Breast epithelium (tissue), 4 donors: ENCODE results near the gene STMN1. TPM values are rescaled to one million over a fixed set of nuclear protein-coding genes. Genes with fewer than 3 reads are reported as not detected.

Experiments used
- DNase-seq, 2 donors: peaks; one replicate each; pipeline ENCODE4 v3.0.0-alpha.2; 2019; ENCODE audit warnings: low spot score in 2 of 2
- H3K27ac ChIP-seq, 2 donors: fragments of 200-600 bp; sonication (generic) in 1 of 2; one replicate each; pipeline ENCODE4 v1.5.1; 2016 to 2019; ENCODE audit warnings: mild to moderate bottlenecking in 1 of 2
- H3K27me3 ChIP-seq, 2 donors: fragments of 200-600 bp; sonication (generic) in 1 of 2; one replicate each; pipeline versions ENCODE4 v1.5.1 to v1.6.0; 2017 to 2019; ENCODE audit warnings: control low read depth in 1 of 2, mild to moderate bottlenecking in 1 of 2
- H3K36me3 ChIP-seq: fragments of 200-600 bp; one replicate; pipeline ENCODE4 v1.5.1; 2019
- H3K4me1 ChIP-seq, 2 donors: fragments of 200-600 bp; sonication (generic); one replicate each; pipeline ENCODE4 v1.5.1; 2016 to 2019; ENCODE audit warnings: control low read depth in 1 of 2
- H3K4me3 ChIP-seq, 3 donors: fragments of 200-600 bp; sonication (generic); 1 replicate in 2 of 3; 2 replicates in 1 of 3; pipeline ENCODE4 v1.5.1; 2016 to 2019; ENCODE audit warnings: mild to moderate bottlenecking in 3 of 3, moderate library complexity in 2 of 3
- H3K9me3 ChIP-seq, 2 donors: fragments of 200-600 bp; sonication (generic) in 1 of 2; one replicate each; pipeline ENCODE4 v1.5.1; 2016 to 2019; ENCODE audit warnings: control low read depth in 1 of 2
- CTCF ChIP-seq, 3 donors: fragments of 450-650 bp; IDR thresholded peaks; one replicate each; pipeline ENCODE4 v1.5.1; 2016 to 2017; ENCODE audit warnings: antibody characterized with exemption in 3 of 3, mild to moderate bottlenecking in 3 of 3, moderate library complexity in 3 of 3
- POLR2A ChIP-seq: fragments of 450-650 bp; IDR thresholded peaks from one replicate; pipeline ENCODE4 v1.6.1; 2016; ENCODE audit warnings: antibody characterized with exemption, mild to moderate bottlenecking, moderate library complexity
- POLR2AphosphoS5 ChIP-seq, 3 donors: sonication (generic); formaldehyde crosslinking; IDR thresholded peaks; one replicate each; pipeline ENCODE4 v1.6.1; 2017; ENCODE audit warnings: antibody characterized with exemption in 3 of 3
- intact Hi-C: fragments of 100-400 bp; cut with DNase I; formaldehyde crosslinking; loops from one replicate; pipeline ENCODE4 v1.15.1; 2023; ENCODE audit warnings: low total_unique reads
- total RNA-seq, 3 donors: library from RNA; depleted of rRNA; stranded (reverse); fragments of >200 nt; gene quantifications; one replicate each; pipeline ENCODE4 v1.1.0, GENCODE V29; 2016

The STMN1 gene
- total RNA-seq, 3 donors from 2014 or later, result 23.9 to 33.8 (median 28.4) TPM

GRCh38 chr1:25885602-25886001, 20.6 kb downstream of the STMN1 start:
- Histone ChIP-seq H3K9me3 (no peaks in the 10 kb centered on the region), H3K4me3 (no peak overlapping the region), H3K27ac (no peak overlapping the region), H3K27me3 (no peaks in the 10 kb centered on the region), H3K36me3 (no peaks in the 10 kb centered on the region), H3K4me1 (no peaks in the 10 kb centered on the region)
- TF ChIP-seq CTCF (IDR thresholded peaks at IDR 0.05), result no peak
- no peak for TF ChIP-seq POLR2A
- TF ChIP-seq POLR2AphosphoS5 (IDR thresholded peaks at IDR 0.05), result no peak
- no peak for DNase-seq
- intact Hi-C loops, result no loop called here

- no peak overlapping the region for H3K4me3 ChIP-seq
- H3K27me3 ChIP-seq, result no peaks in the 10 kb centered on the region
- H3K4me1 ChIP-seq, result peaks cover 0 to under 1% of the 10 kb centered on the region in 2 donors
- H3K27ac ChIP-seq, result no peak overlapping the region
- H3K36me3 ChIP-seq, result no peaks in the 10 kb centered on the region
- no peaks in the 10 kb centered on the region for H3K9me3 ChIP-seq
- TF ChIP-seq POLR2AphosphoS5 (IDR thresholded peaks at IDR 0.05), result no peak
- TF ChIP-seq POLR2A, result no peak
- no peak for TF ChIP-seq CTCF (IDR thresholded peaks at IDR 0.05)
- intact Hi-C loops, result no loop called here
- no peak for DNase-seq
Measured at GRCh38 chr1:25881266-25881665, 25.0 kb downstream of the STMN1 start.

GRCh38 chr1:25880518-25880917, 25.7 kb downstream of the STMN1 start:
- intact Hi-C loops, result no loop called here
- DNase-seq, result no peak
- no peak overlapping the region for H3K27ac ChIP-seq
- H3K36me3 ChIP-seq, result no peaks in the 10 kb centered on the region
- H3K4me3 ChIP-seq, result no peak overlapping the region
- TF ChIP-seq POLR2A (no peak), CTCF (IDR thresholded peaks at IDR 0.05) (no peak), POLR2AphosphoS5 (IDR thresholded peaks at IDR 0.05) (no peak)
- H3K9me3 ChIP-seq, result no peaks in the 10 kb centered on the region
- H3K27me3 ChIP-seq, result no peaks in the 10 kb centered on the region
- peaks cover 0 to 3% of the 10 kb centered on the region in 2 donors for H3K4me1 ChIP-seq

- Histone ChIP-seq H3K27me3 (no peaks in the 10 kb centered on the region), H3K36me3 (no peaks in the 10 kb centered on the region), H3K27ac (no peak overlapping the region), H3K4me3 (no peak overlapping the region), H3K4me1 (peaks cover 0 to 3% of the 10 kb centered on the region in 2 donors), H3K9me3 (no peaks in the 10 kb centered on the region)
- DNase-seq, result no peak
- TF ChIP-seq POLR2A (no peak), CTCF (IDR thresholded peaks at IDR 0.05) (no peak), POLR2AphosphoS5 (IDR thresholded peaks at IDR 0.05) (no peak)
- intact Hi-C loops, result no loop called here
Measured at GRCh38 chr1:25879675-25880074, 26.5 kb downstream of the STMN1 start.

- intact Hi-C loops, result no loop called here
- Histone ChIP-seq H3K27me3 (no peaks in the 10 kb centered on the region), H3K4me1 (peaks cover 0 to 3% of the 10 kb centered on the region in 2 donors), H3K36me3 (no peaks in the 10 kb centered on the region), H3K27ac (no peak overlapping the region), H3K4me3 (no peak overlapping the region), H3K9me3 (no peaks in the 10 kb centered on the region)
- no peak for TF ChIP-seq CTCF (IDR thresholded peaks at IDR 0.05)
- no peak for TF ChIP-seq POLR2A
- no peak for TF ChIP-seq POLR2AphosphoS5 (IDR thresholded peaks at IDR 0.05)
- no peak for DNase-seq
Measured at GRCh38 chr1:25878690-25879089, 27.5 kb downstream of the STMN1 start.
